Ascending aorta (tissue), 2 donors: ENCODE measurements around the gene GRPEL2. TPM values are rescaled to one million over a fixed set of nuclear protein-coding genes. Genes with fewer than 3 reads are reported as not detected.

ENCODE experiments used
- DNase-seq, 2 donors: peaks; one replicate each; pipeline ENCODE4 v3.0.0-alpha.2; 2019; ENCODE audit warnings: low spot score in 2 of 2
- H3K27ac ChIP-seq, 2 donors: fragments of 200-600 bp; sonication (generic); one replicate each; pipeline ENCODE4 v1.5.1; 2016 to 2017; ENCODE audit warnings: mild to moderate bottlenecking in 1 of 2
- H3K27me3 ChIP-seq: fragments of 200-600 bp; sonication (generic); one replicate; pipeline ENCODE4 v1.5.1; 2017
- H3K36me3 ChIP-seq, 2 donors: fragments of 200-600 bp; sonication (generic); one replicate each; pipeline ENCODE4 v1.5.1; 2016
- H3K4me1 ChIP-seq, 2 donors: fragments of 200-600 bp; sonication (generic); one replicate each; pipeline ENCODE4 v1.5.1; 2016 to 2017; ENCODE audit warnings: mild to moderate bottlenecking in 1 of 2
- H3K4me3 ChIP-seq, 2 donors: fragments of 200-600 bp; sonication (generic); one replicate each; pipeline ENCODE4 v1.5.1; 2016 to 2017; ENCODE audit warnings: mild to moderate bottlenecking in 1 of 2
- H3K9me3 ChIP-seq, 2 donors: fragments of 200-600 bp; sonication (generic); one replicate each; pipeline ENCODE4 v1.5.1; 2016
- CTCF ChIP-seq, 3 experiments: fragments of 200-600 bp in 2 of 3; fragments of 450-650 bp in 1 of 3; sonication (generic) in 2 of 3; IDR thresholded peaks; one replicate each; pipeline ENCODE4 v1.5.1; 2016 to 2019; ENCODE audit warnings: antibody characterized with exemption in 3 of 3, mild to moderate bottlenecking in 1 of 3, moderate library complexity in 1 of 3
- intact Hi-C: fragments of 100-400 bp; cut with DNase I; formaldehyde crosslinking; loops from one replicate; pipeline ENCODE4 v1.15.1; 2023
- total RNA-seq: library from RNA; depleted of rRNA; stranded (reverse); fragments of >200 nt; gene quantifications from one replicate; pipeline ENCODE4 v1.1.0, GENCODE V29; 2016

GRPEL2 gene
- total RNA-seq, 1 donor from 2014 or later = 7.8 TPM

- peak in 1 of 2 donors; percentile 49 for DNase-seq
- Histone ChIP-seq H3K4me3 (no peak overlapping the region), H3K27me3 (no peaks in the 10 kb centered on the region), H3K36me3 (no peaks in the 10 kb centered on the region), H3K27ac (peak overlapping the region; percentile 57 to 93), H3K4me1 (peaks cover 9 to 45% of the 10 kb centered on the region in 2 donors), H3K9me3 (no peaks in the 10 kb centered on the region)
- intact Hi-C loops = no loop called here
- TF ChIP-seq CTCF (IDR thresholded peaks at IDR 0.05) = no peak
Observed at GRCh38 chr5:149376711-149377447, 31.6 kb downstream of the GRPEL2 start.

- TF ChIP-seq CTCF (IDR thresholded peaks at IDR 0.05) = no peak
- Histone ChIP-seq H3K4me3 (no peak overlapping the region), H3K4me1 (peaks cover 20 to 48% of the 10 kb centered on the region in 2 donors), H3K27ac (peak overlapping the region; percentile 93 to 98), H3K36me3 (no peaks in the 10 kb centered on the region), H3K27me3 (no peaks in the 10 kb centered on the region), H3K9me3 (no peaks in the 10 kb centered on the region)
- no peak for DNase-seq
- intact Hi-C loops = no loop called here
Observed at GRCh38 chr5:149378241-149378820, 33.0 kb downstream of the GRPEL2 start.

GRCh38 chr5:149379177-149379761 is 34.0 kb downstream of the GRPEL2 start, which contains the start of gene IL17B:
Gene IL17B, minus strand, starts transcription at chr5:149379292. Its CDS starts 67 bp downstream, at chr5:149379225.
- peaks cover 20 to 55% of the 10 kb centered on the region in 2 donors for H3K4me1 ChIP-seq

GRCh38 chr5:149379818-149380374 is 34.6 kb downstream of the GRPEL2 start:
- Histone ChIP-seq H3K4me1 (peaks cover 20 to 61% of the 10 kb centered on the region in 2 donors), H3K27ac (peak overlapping the region; percentile 93 to 98), H3K27me3 (no peaks in the 10 kb centered on the region), H3K4me3 (no peak overlapping the region), H3K9me3 (no peaks in the 10 kb centered on the region), H3K36me3 (no peaks in the 10 kb centered on the region)
- no peak for TF ChIP-seq CTCF (IDR thresholded peaks at IDR 0.05)
- DNase-seq = no peak
- intact Hi-C loops = no loop called here

More at GRCh38 chr5:149379177-149379761, 34.0 kb downstream of the GRPEL2 start, which contains the start of gene IL17B:
- DNase-seq = no peak
- Histone ChIP-seq H3K27me3 (no peaks in the 10 kb centered on the region), H3K36me3 (no peaks in the 10 kb centered on the region), H3K9me3 (no peaks in the 10 kb centered on the region), H3K27ac (peak within 1 kb of the TSS; percentile 93 to 98), H3K4me3 (peak within 1 kb of the TSS in 1 of 2 donors; percentile 2)
- no peak for TF ChIP-seq CTCF (IDR thresholded peaks at IDR 0.05)
- intact Hi-C loops = no loop called here

GRCh38 chr5:149380466-149381121 is 35.3 kb downstream of the GRPEL2 start:
- no peaks in the 10 kb centered on the region for H3K36me3 ChIP-seq
- no peaks in the 10 kb centered on the region for H3K27me3 ChIP-seq
- intact Hi-C loops = no loop called here
- DNase-seq = peak; percentile 58 to 95
- peak overlapping the region in 1 of 2 donors; percentile 55 for H3K4me3 ChIP-seq
- no peaks in the 10 kb centered on the region for H3K9me3 ChIP-seq
- no peak for TF ChIP-seq CTCF (IDR thresholded peaks at IDR 0.05)
- H3K4me1 ChIP-seq = peaks cover 25 to 66% of the 10 kb centered on the region in 2 donors
- peak overlapping the region; percentile 93 to 98 for H3K27ac ChIP-seq
